DND-41 (cell line): ENCODE data around the gene MRPL20.

Source experiments
- ATAC-seq: fragments of 200-7000 bp; cut with Tn5 transposase; 3 replicates; pipeline ENCODE4 v1.9.1; 2021; ENCODE audit warnings: low read depth; ENCODE audit not compliant: insufficient read depth
- DNase-seq: peaks from one replicate; pipeline ENCODE4 v3.0.0-alpha.2; 2020
- H2AFZ ChIP-seq: 2 replicates; pipeline ENCODE4 v1.6.0; 2012; ENCODE audit warnings: low read depth, low read length
- H3K27ac ChIP-seq: 2 replicates; pipeline ENCODE4 v1.5.1; 2012; ENCODE audit warnings: low read length, inconsistent platforms
- H3K27me3 ChIP-seq: fragments of 200-600 bp; sonication (generic); 2 replicates; pipeline ENCODE4 v1.6.0; 2012; ENCODE audit warnings: low read length, mild to moderate bottlenecking, inconsistent platforms; ENCODE audit not compliant: insufficient read depth, poor library complexity
- H3K36me3 ChIP-seq: 2 replicates; pipeline ENCODE4 v1.5.1; 2012; ENCODE audit warnings: low read length, inconsistent platforms; ENCODE audit not compliant: insufficient read depth
- H3K4me1 ChIP-seq: 2 replicates; pipeline ENCODE4 v1.5.1; 2012; ENCODE audit warnings: mild to moderate bottlenecking, low read length; ENCODE audit not compliant: insufficient read depth
- H3K4me2 ChIP-seq: 2 replicates; pipeline ENCODE4 v1.6.0; 2012; ENCODE audit warnings: mild to moderate bottlenecking, moderate library complexity, low read length, inconsistent platforms; ENCODE audit not compliant: insufficient read depth
- H3K4me3 ChIP-seq, 2 experiments: fragments of 200-600 bp in 1 of 2; shearing (Covaris generic) in 1 of 2; 2 replicates each; pipeline ENCODE4 v1.5.1; 2012 to 2016; ENCODE audit warnings: inconsistent platforms in 2 of 2, low read length in 2 of 2, mild to moderate bottlenecking in 2 of 2, low read depth in 1 of 2, moderate library complexity in 1 of 2
- H3K79me2 ChIP-seq: 2 replicates; pipeline ENCODE4 v1.6.0; 2012; ENCODE audit warnings: low read length, inconsistent platforms; ENCODE audit not compliant: insufficient read depth
- H3K9ac ChIP-seq: 2 replicates; pipeline ENCODE4 v1.6.0; 2012; ENCODE audit warnings: low read depth, mild to moderate bottlenecking, inconsistent platforms, low read length, moderate library complexity
- H3K9me3 ChIP-seq: 2 replicates; pipeline ENCODE4 v1.5.1; 2012; ENCODE audit warnings: low read length, moderate library complexity, mild to moderate bottlenecking, inconsistent platforms; ENCODE audit not compliant: insufficient read depth, severe bottlenecking
- H4K20me1 ChIP-seq: 2 replicates; pipeline ENCODE4 v1.6.0; 2012; ENCODE audit warnings: low read length; ENCODE audit not compliant: insufficient read depth
- EZH2 ChIP-seq: IDR thresholded peaks from 3 replicates; pipeline ENCODE4 v1.6.1; 2012; ENCODE audit warnings: borderline replicate concordance, low read depth, mild to moderate bottlenecking, moderate library complexity, low read length, inconsistent platforms; ENCODE audit not compliant: severe bottlenecking
- TF ChIP-seq, protein P1 (sequence below): IDR thresholded peaks from 2 replicates; pipeline ENCODE4 v1.5.1; 2012; ENCODE audit warnings: borderline replicate concordance, low read length, moderate library complexity, mild to moderate bottlenecking; ENCODE audit not compliant: poor library complexity, severe bottlenecking; ENCODE audit errors: extremely low read depth

MRPL20 gene

DNA sequence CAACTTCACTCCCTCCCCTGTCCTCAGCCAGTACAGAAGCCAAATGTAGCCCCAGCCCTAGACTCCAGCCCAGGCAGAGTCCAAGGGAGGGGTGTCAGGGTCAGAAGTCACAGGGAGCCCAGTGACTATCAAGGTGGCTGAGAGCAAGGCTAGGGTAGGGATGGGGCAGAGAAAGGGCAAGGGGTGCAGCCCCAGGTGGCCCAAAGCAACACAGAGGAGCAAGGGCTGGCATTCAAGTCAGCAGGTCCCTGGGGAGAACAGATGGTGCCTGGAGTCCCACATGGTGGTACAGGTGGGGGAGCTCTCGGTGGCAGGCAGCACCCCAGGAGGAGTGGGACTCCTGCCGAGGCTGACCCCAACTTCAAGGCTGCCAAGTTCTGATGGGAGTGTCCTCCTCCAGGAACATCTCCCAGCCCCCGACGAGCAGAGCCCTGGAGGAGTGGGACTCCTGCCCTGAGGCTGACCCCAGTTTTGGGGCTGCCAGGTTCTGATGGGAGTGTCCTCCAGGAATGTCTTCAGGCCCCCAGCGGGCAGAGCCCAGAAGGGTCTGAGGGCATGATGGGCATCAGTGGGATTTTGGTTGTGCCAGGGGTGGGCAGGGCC lies 54.2 kb downstream of the MRPL20 start:
- no peak overlapping the region for H3K27ac ChIP-seq
- no peak overlapping the region for H3K9ac ChIP-seq
- peak; percentile 23; the same call in 2 of the 3 replicates for ATAC-seq
- peak; percentile 37 for DNase-seq
- H3K4me1 ChIP-seq = peaks cover 12% of the 10 kb centered on the region
- no peak overlapping the region for H3K4me3 ChIP-seq
- no peaks in the 10 kb centered on the region for H3K9me3 ChIP-seq
- H3K4me2 ChIP-seq = no peak overlapping the region
- H2AFZ ChIP-seq = no peak overlapping the region
- peaks cover 29% of the 10 kb centered on the region for H4K20me1 ChIP-seq
- TF ChIP-seq, protein P1, sequence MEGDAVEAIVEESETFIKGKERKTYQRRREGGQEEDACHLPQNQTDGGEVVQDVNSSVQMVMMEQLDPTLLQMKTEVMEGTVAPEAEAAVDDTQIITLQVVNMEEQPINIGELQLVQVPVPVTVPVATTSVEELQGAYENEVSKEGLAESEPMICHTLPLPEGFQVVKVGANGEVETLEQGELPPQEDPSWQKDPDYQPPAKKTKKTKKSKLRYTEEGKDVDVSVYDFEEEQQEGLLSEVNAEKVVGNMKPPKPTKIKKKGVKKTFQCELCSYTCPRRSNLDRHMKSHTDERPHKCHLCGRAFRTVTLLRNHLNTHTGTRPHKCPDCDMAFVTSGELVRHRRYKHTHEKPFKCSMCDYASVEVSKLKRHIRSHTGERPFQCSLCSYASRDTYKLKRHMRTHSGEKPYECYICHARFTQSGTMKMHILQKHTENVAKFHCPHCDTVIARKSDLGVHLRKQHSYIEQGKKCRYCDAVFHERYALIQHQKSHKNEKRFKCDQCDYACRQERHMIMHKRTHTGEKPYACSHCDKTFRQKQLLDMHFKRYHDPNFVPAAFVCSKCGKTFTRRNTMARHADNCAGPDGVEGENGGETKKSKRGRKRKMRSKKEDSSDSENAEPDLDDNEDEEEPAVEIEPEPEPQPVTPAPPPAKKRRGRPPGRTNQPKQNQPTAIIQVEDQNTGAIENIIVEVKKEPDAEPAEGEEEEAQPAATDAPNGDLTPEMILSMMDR = no peak
- no peak for TF ChIP-seq EZH2
- no peaks in the 10 kb centered on the region for H3K27me3 ChIP-seq
- H3K36me3 ChIP-seq = no peaks in the 10 kb centered on the region; the same call in 1 of the 2 replicates
- peaks cover 10% of the 10 kb centered on the region for H3K79me2 ChIP-seq
